CD4-positive, alpha-beta T cell treated with Interleukin-17A for 4 hours (primary cell): Measurements from ENCODE around the gene GALNS.
"Not testable (repeated sequence)": the region's sequence is repeated elsewhere in the genome, so short reads cannot be mapped to it uniquely, and the experiment has no call there.

ENCODE experiments used
- DNase-seq: peaks from one replicate; pipeline ENCODE4 v3.0.0-alpha.2; 2020; ENCODE audit warnings: mixed read lengths

The GALNS gene

GRCh38 chr16:88856828-88857727 is at the start of gene GALNS, which contains the start of gene TRAPPC2L:
GALNS (minus strand) TSS chr16:88856947; CDS start chr16:88856877, 70 bp downstream.
TRAPPC2L (plus strand) TSS chr16:88857127; CDS start chr16:88857151, 24 bp downstream.
- DNase-seq, result peak; percentile 100

GRCh38 chr16:88906020-88906419 is 49.3 kb upstream of the GALNS start:
- DNase-seq, result no peak

- DNase-seq, result no peak
Observed at GRCh38 chr16:88905563-88905962, 48.8 kb upstream of the GALNS start.

- no peak for DNase-seq
Observed at GRCh38 chr16:88904676-88905365, 48.1 kb upstream of the GALNS start.

GRCh38 chr16:88903267-88903666 is 46.5 kb upstream of the GALNS start:
- no peak for DNase-seq

- no peak for DNase-seq
Observed at GRCh38 chr16:88902744-88903143, 46.0 kb upstream of the GALNS start.

- no peak for DNase-seq
Observed at GRCh38 chr16:88901718-88902337, 45.1 kb upstream of the GALNS start.

GRCh38 chr16:88900662-88901052 is 43.9 kb upstream of the GALNS start:
- DNase-seq, result no peak

- no peak for DNase-seq
Observed at GRCh38 chr16:88899901-88900661, 43.3 kb upstream of the GALNS start.

GRCh38 chr16:88897696-88898425 is 41.1 kb upstream of the GALNS start:
- no peak for DNase-seq

- no peak for DNase-seq
Observed at GRCh38 chr16:88896238-88897070, 39.7 kb upstream of the GALNS start.

- DNase-seq, result no peak
Observed at GRCh38 chr16:88895335-88895734, 38.6 kb upstream of the GALNS start.

GRCh38 chr16:88894681-88895300 is 38.0 kb upstream of the GALNS start:
- DNase-seq, result no peak

- DNase-seq, result not testable (repeated sequence)
Observed at GRCh38 chr16:88894266-88894665, 37.5 kb upstream of the GALNS start.

- no peak for DNase-seq
Observed at GRCh38 chr16:88893127-88893968, 36.6 kb upstream of the GALNS start.

GRCh38 chr16:88892065-88892464 is 35.3 kb upstream of the GALNS start:
- no peak for DNase-seq

GRCh38 chr16:88891083-88891482 is 34.3 kb upstream of the GALNS start:
- DNase-seq, result no peak

- not testable (repeated sequence) for DNase-seq
Observed at GRCh38 chr16:88889702-88890352, 33.1 kb upstream of the GALNS start.
